OCI-LY3 (cell line): ENCODE data around the gene NHS.

ENCODE experiments used
- H2AFZ ChIP-seq: fragments of 200-600, 300-600 bp; shearing (Covaris generic); 2 replicates; pipeline ENCODE4 v1.6.0; 2014; ENCODE audit warnings: antibody characterized with exemption, low read depth, low read length
- H3K27ac ChIP-seq: fragments of 200-600, 300-600 bp; sonication (generic); 2 replicates; pipeline ENCODE4 v1.5.1; 2014; ENCODE audit warnings: mild to moderate bottlenecking, low read length, moderate library complexity, mixed read lengths
- H3K27me3 ChIP-seq: fragments of 200-600, 300-600 bp; sonication (generic); 2 replicates; pipeline ENCODE4 v1.6.1; 2014; ENCODE audit warnings: low read depth, low read length, mixed read lengths
- H3K36me3 ChIP-seq: fragments of 200-600, 300-600 bp; sonication (generic); replicated peaks from 2 replicates; pipeline ENCODE3; 2014; ENCODE audit warnings: low read depth, low read length, mixed read lengths
- H3K4me1 ChIP-seq: fragments of 300-600, 200-600 bp; sonication (generic); 2 replicates; pipeline ENCODE4 v1.6.1; 2014; ENCODE audit warnings: low read length, mixed read lengths
- H3K4me2 ChIP-seq: fragments of 200-600, 300-600 bp; sonication (generic); 2 replicates; pipeline ENCODE4 v1.6.1; 2014; ENCODE audit warnings: low read length, mixed read lengths
- H3K4me3 ChIP-seq: fragments of 300-600, 200-600 bp; sonication (generic); 2 replicates; pipeline ENCODE4 v1.5.1; 2014; ENCODE audit warnings: antibody characterized with exemption, mild to moderate bottlenecking, low read length, moderate library complexity
- H3K79me2 ChIP-seq: fragments of 300-600, 200-600 bp; shearing (Covaris generic); 2 replicates; pipeline ENCODE4 v1.6.1; 2014; ENCODE audit warnings: mild to moderate bottlenecking, low read length, mixed read lengths
- H3K9ac ChIP-seq: fragments of 300-600, 200-600 bp; shearing (Covaris generic); 2 replicates; pipeline ENCODE4 v1.6.0; 2014; ENCODE audit warnings: mild to moderate bottlenecking, low read length, moderate library complexity
- H3K9me3 ChIP-seq: fragments of 200-600, 300-600 bp; shearing (Covaris generic); 2 replicates; pipeline ENCODE4 v1.6.1; 2014; ENCODE audit warnings: low read length, mixed read lengths; ENCODE audit not compliant: insufficient read depth
- H4K20me1 ChIP-seq: fragments of 200-600, 300-600 bp; sonication (generic); 2 replicates; pipeline ENCODE4 v1.6.1; 2016; ENCODE audit warnings: low read length, mixed read lengths; ENCODE audit not compliant: insufficient read depth
- EZH2phosphoT487 ChIP-seq: fragments of 200-600 bp; shearing (Covaris generic); IDR thresholded peaks from 2 replicates; pipeline ENCODE4 v1.6.1; 2018; ENCODE audit warnings: antibody characterized with exemption, mixed run types, low read depth
- TF ChIP-seq, protein P1 (sequence below): fragments of 200-600, 300-600 bp; sonication (generic); IDR thresholded peaks from 2 replicates; pipeline ENCODE4 v1.5.1; 2014; ENCODE audit warnings: antibody characterized with exemption, low read length, low read depth

NHS gene

DNA sequence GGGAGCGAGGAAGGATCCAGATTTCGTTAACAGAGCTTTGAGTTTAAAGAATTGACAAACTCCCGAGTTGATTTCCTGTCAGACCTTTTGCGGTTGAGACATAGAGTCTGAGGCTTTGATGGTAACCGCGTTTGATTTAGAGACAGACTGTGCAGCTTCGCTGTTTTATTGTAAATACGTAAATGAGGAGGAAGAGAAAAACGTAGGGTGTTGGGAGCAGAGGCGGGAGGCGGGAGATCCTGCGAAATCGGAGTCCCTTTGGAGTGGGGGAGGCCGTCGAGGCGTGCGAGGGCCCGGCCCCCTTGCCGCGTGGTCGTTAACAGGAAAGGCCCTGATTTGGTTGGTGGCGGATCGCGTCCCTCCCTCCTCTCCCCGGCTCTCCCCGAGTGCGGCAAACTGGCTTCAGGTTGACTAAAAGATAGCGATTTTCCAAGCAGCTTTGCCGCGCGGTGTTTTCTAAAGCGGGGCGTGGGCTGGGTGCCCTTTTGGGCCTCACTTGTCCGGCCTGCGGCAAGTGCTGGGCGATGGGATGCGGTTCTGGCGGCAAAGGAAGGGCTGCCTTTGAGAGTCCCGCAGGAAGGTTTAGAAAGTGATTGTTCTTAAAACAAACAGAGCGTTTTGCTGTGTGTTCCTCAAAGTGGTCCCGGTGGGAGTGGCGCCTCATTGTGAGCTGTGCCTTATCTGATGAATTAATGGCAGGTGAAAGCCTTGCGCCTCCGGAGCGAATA lies 363.1 kb downstream of the NHS start:
- H3K79me2 ChIP-seq = no peaks in the 10 kb centered on the region
- no peaks in the 10 kb centered on the region for H3K9me3 ChIP-seq
- peak overlapping the region; percentile 9; the same call in 1 of the 2 replicates for H3K4me2 ChIP-seq
- no peak overlapping the region for H3K9ac ChIP-seq
- H4K20me1 ChIP-seq = no peaks in the 10 kb centered on the region
- H3K4me3 ChIP-seq = no peak overlapping the region
- H2AFZ ChIP-seq = no peak overlapping the region
- TF ChIP-seq EZH2phosphoT487 = no peak
- TF ChIP-seq, protein P1, sequence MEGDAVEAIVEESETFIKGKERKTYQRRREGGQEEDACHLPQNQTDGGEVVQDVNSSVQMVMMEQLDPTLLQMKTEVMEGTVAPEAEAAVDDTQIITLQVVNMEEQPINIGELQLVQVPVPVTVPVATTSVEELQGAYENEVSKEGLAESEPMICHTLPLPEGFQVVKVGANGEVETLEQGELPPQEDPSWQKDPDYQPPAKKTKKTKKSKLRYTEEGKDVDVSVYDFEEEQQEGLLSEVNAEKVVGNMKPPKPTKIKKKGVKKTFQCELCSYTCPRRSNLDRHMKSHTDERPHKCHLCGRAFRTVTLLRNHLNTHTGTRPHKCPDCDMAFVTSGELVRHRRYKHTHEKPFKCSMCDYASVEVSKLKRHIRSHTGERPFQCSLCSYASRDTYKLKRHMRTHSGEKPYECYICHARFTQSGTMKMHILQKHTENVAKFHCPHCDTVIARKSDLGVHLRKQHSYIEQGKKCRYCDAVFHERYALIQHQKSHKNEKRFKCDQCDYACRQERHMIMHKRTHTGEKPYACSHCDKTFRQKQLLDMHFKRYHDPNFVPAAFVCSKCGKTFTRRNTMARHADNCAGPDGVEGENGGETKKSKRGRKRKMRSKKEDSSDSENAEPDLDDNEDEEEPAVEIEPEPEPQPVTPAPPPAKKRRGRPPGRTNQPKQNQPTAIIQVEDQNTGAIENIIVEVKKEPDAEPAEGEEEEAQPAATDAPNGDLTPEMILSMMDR = no peak
- H3K27ac ChIP-seq = no peak overlapping the region
- peaks cover 12% of the 10 kb centered on the region for H3K4me1 ChIP-seq
- no peaks in the 10 kb centered on the region for H3K36me3 ChIP-seq
- H3K27me3 ChIP-seq = no peaks in the 10 kb centered on the region; the same call in 1 of the 2 replicates

DNA sequence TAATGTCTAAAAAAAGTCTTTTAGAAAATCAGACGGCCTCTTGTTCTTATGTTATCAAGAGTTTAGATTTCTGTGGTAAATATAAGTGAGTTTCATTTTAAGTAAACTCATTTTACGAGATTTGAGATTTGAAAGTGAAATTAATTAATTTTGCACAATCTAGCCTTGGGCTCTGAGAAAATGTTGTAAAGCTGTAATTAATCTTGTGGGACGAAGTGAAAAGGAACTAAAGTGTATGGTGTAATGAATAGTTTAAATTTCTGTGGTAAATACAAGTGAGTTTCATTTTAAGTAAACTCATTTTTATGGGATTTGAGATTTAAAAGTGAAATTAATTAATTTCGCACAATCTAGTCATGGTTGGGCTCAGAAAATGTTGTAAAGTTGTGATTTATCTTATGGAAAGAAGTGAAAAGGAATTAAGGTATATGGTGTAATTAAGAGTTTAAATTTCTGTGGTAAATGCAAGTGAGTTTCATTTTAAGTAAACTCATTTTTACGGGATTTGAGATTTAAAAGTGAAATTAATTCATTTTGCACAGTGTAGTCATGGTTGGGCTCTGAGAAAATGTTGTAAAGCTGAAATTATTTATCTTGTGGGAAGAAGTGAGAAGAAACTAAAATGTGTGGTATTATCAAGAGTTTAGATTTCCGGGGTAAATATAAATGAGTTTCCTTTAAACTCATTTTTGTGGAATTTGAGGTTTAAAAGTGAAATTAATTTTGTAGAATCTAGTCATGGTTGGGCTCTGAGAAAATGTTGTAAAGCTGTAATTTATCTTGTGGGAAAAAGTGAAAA lies 363.9 kb downstream of the NHS start:
- Histone ChIP-seq H3K36me3 (no peaks in the 10 kb centered on the region), H3K4me3 (no peak overlapping the region), H3K4me2 (peak overlapping the region; percentile 9; the same call in 1 of the 2 replicates), H3K9ac (no peak overlapping the region), H3K27ac (no peak overlapping the region), H3K9me3 (no peaks in the 10 kb centered on the region), H2AFZ (no peak overlapping the region), H4K20me1 (no peaks in the 10 kb centered on the region), H3K27me3 (no peaks in the 10 kb centered on the region), H3K79me2 (no peaks in the 10 kb centered on the region), H3K4me1 (peaks cover 12% of the 10 kb centered on the region)
- TF ChIP-seq EZH2phosphoT487 = no peak
- TF ChIP-seq, protein P1 = no peak

DNA sequence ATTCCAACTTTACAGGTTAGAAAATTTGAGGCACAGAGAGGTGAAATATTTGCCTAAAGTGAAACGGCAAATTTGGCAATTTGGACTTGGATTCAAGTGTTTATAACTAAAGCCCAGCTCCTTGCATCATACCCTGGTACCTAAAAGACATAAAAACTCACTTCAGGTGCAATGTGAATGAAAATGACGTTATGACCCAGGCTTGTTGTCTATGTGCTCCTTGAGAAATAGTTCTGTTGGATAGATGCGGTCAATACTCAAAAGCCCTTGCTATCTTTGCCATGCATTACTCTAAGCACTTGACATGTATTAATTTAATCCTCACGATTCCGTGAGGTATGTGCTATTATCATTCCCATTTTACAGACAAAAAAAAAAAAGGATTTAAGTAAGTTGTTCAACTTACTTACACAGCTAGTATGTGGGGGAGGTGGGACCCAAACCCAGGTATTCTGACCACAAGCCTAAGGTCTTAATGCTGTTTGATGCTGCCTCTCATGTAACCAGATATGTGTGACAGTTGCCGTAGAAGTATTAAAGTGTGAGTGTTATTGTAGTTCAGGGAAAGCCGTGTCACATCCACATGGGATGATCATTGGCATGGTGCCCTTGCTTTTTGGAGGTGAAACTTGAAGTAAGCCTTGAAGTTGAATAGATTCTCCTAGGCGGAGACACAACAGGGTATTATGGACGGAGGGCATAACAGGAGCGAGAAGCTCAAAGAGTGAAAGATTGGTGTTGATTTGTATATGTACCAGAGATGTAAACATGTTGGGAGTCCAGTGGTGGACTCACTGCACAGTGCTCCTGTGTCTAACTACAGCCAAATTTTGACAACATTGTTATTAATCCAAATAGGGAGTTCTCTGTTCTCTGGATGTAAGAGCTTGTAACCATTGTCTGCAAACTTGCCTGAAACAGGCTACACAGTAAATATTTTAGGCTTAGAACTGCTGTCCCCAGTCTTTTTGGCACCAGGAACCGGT lies 365.4 kb downstream of the NHS start:
- Histone ChIP-seq H3K4me3 (no peak overlapping the region), H2AFZ (no peak overlapping the region), H3K4me2 (no peak overlapping the region), H3K79me2 (no peaks in the 10 kb centered on the region), H3K36me3 (no peaks in the 10 kb centered on the region), H3K27me3 (no peaks in the 10 kb centered on the region), H3K27ac (no peak overlapping the region), H3K9me3 (no peaks in the 10 kb centered on the region), H3K4me1 (peaks cover 12% of the 10 kb centered on the region), H4K20me1 (no peaks in the 10 kb centered on the region), H3K9ac (no peak overlapping the region)
- TF ChIP-seq, protein P1 = no peak
- TF ChIP-seq EZH2phosphoT487 = no peak
